Calu3 (cell line): ENCODE data around the gene STX12. TPM values are rescaled to one million over a fixed set of nuclear protein-coding genes. Genes with fewer than 3 reads are reported as not detected.
"Not testable (repeated sequence)": the region's sequence is repeated elsewhere in the genome, so short reads cannot be mapped to it uniquely, and the experiment has no call there.

Experiments used
- BruUV-seq: library from RNA; stranded (reverse); fragments of 400-500 nt; replicated peaks from 2 replicates; lab custom pipeline; 2021; lab: Mats Ljungman, UMichigan
- CTCF ChIA-PET: fragments of 300-600 bp; sonication (Branson Sonifier 250); formaldehyde crosslinking; loops from one replicate; lab custom pipeline; 2022; ENCODE audit warnings: antibody characterized with exemption; lab: Charles Lee
- DNase-seq: peaks from one replicate; pipeline ENCODE4 v3.0.0; 2022
- H3K27ac Mint-ChIP-seq: one replicate; pipeline ENCODE4 v1.8.0; 2022; ENCODE audit warnings: mixed read lengths; ENCODE audit not compliant: unreplicated experiment
- H3K27me3 Mint-ChIP-seq: one replicate; pipeline ENCODE4 v1.8.0; 2022; ENCODE audit warnings: mixed read lengths; ENCODE audit not compliant: unreplicated experiment
- H3K36me3 Mint-ChIP-seq: one replicate; pipeline ENCODE4 v1.8.0; 2022; ENCODE audit warnings: mild to moderate bottlenecking, moderate library complexity, mixed read lengths; ENCODE audit not compliant: insufficient read depth, unreplicated experiment
- H3K4me1 Mint-ChIP-seq: one replicate; pipeline ENCODE4 v1.8.0; 2022; ENCODE audit warnings: mild to moderate bottlenecking, low read depth, mixed read lengths; ENCODE audit not compliant: unreplicated experiment
- H3K4me3 Mint-ChIP-seq: one replicate; pipeline ENCODE4 v1.8.0; 2022; ENCODE audit warnings: mild to moderate bottlenecking, low read depth, moderate library complexity, mixed read lengths; ENCODE audit not compliant: unreplicated experiment
- H3K9me3 Mint-ChIP-seq: one replicate; pipeline ENCODE4 v1.8.0; 2022; ENCODE audit warnings: low read depth, mixed read lengths; ENCODE audit not compliant: unreplicated experiment
- CTCF ChIP-seq: fragments of 200-600 bp; IDR thresholded peaks from one replicate; pipeline ENCODE4 v1.8.0; 2022; ENCODE audit warnings: antibody characterized with exemption; ENCODE audit not compliant: unreplicated experiment
- intact Hi-C: fragments of 100-400 bp; cut with micrococcal nuclease; formaldehyde crosslinking; loops from one replicate; pipeline ENCODE4 v1.10.0; 2022; ENCODE audit not compliant: unreplicated experiment
- total RNA-seq: library from RNA; stranded (reverse); gene quantifications from 2 replicates; pipeline ENCODE4 v1.2.3, GENCODE V29; 2022

STX12 gene
- total RNA-seq, 1 experiment from 2014 or later: 23.4 TPM

- CTCF ChIA-PET: interaction anchor here (0.7 to 1.1 kb wide), 3 partner anchors 26 to 124 kb away, joined by 3 to 6 read pairs (median 4); partner anchors contain the start of genes PPP1R8 and XKR8
- no peak overlapping the region for H3K4me3 Mint-ChIP-seq
- intact Hi-C loops: no loop called here
- no peak for TF ChIP-seq CTCF
- H3K4me1 Mint-ChIP-seq: no peaks in the 10 kb centered on the region
- no peaks in the 10 kb centered on the region for H3K36me3 Mint-ChIP-seq
- BruUV-seq: no TSS peak
- peaks cover 13% of the 10 kb centered on the region for H3K27me3 Mint-ChIP-seq
- no peak overlapping the region for H3K27ac Mint-ChIP-seq
- no peak for DNase-seq
- no peaks in the 10 kb centered on the region for H3K9me3 Mint-ChIP-seq
Measured at GRCh38 chr1:27856561-27857343, 83.7 kb downstream of the STX12 start.

- H3K27ac Mint-ChIP-seq, H3K4me3 Mint-ChIP-seq, DNase-seq, H3K36me3 Mint-ChIP-seq, H3K9me3 Mint-ChIP-seq, intact Hi-C loops, BruUV-seq, H3K4me1 Mint-ChIP-seq: not testable (repeated sequence)
- CTCF ChIA-PET: interaction anchor here (0.6 to 1.1 kb wide), 5 partner anchors 27 to 247 kb away, joined by 3 to 4 read pairs (median 4); partner anchors contain the start of gene PPP1R8
- peaks cover 13% of the 10 kb centered on the region for H3K27me3 Mint-ChIP-seq
Measured at GRCh38 chr1:27857552-27857951, 84.5 kb downstream of the STX12 start.

DNA sequence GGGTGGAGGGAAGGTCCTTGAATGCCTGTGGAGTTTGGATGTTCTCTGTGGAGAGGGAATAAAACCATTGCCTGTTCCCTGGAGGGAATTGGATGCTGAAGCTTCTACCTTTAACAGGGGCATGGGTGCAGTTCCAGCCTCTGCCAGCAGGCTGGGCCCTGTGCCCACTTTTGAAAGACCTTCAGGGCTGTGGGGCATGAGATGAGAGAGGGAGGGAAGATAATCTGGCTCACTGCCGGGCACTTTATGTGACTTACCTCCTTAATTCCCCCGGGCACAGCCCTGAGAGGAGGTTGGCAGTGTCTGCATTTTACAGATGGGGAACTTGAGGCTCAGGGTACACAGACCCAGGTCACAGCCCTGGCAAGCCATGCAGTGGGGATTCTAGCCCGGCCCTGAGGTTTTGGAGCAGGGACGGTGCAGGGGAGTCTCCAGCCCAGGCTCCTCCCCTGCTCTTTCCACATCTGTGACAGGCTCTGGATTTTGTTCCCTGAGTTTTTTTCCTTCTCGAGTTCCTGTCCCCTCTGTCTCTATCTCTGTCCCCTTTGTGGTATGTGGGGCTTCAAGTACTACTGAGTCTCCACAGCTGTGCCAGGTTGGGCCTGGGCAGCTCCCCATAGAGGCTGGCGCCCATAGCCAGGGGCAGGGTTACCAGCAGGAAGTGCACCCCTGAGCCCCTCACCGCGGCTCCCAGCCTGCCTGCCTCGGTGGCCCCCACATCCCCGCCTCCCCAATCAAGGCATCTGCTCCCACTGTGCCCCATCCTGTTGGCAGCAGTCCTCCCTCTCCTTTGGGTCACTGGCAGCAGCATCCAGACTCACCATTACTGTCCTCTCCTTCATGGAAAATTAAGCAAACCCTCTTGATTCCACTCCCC is 85.3 kb downstream of the STX12 start:
- no peak overlapping the region for H3K27ac Mint-ChIP-seq
- intact Hi-C loops: loop anchor here (2.0 kb wide), 1 partner anchor 120 kb away; no protein-coding TSS in a partner anchor
- H3K27me3 Mint-ChIP-seq: peaks cover 13% of the 10 kb centered on the region
- peak; percentile 81 for DNase-seq
- H3K4me3 Mint-ChIP-seq: no peak overlapping the region
- BruUV-seq: no TSS peak
- CTCF ChIA-PET: interaction anchor here (0.6 to 1.1 kb wide), 5 partner anchors 28 to 246 kb away, joined by 3 to 4 read pairs (median 4); partner anchors contain the start of gene PPP1R8
- no peaks in the 10 kb centered on the region for H3K4me1 Mint-ChIP-seq
- H3K36me3 Mint-ChIP-seq: no peaks in the 10 kb centered on the region
- H3K9me3 Mint-ChIP-seq: no peaks in the 10 kb centered on the region
- TF ChIP-seq CTCF: peak; percentile 85

GRCh38 chr1:27858949-27859576 is 86.0 kb downstream of the STX12 start:
- no peaks in the 10 kb centered on the region for H3K9me3 Mint-ChIP-seq
- DNase-seq: no peak
- no peak overlapping the region for H3K27ac Mint-ChIP-seq
- no peak overlapping the region for H3K4me3 Mint-ChIP-seq
- intact Hi-C loops: loop anchor here (2.0 kb wide), 1 partner anchor 120 kb away; no protein-coding TSS in a partner anchor
- CTCF ChIA-PET: no interaction called here
- peaks cover 13% of the 10 kb centered on the region for H3K27me3 Mint-ChIP-seq
- TF ChIP-seq CTCF: no peak
- no peaks in the 10 kb centered on the region for H3K36me3 Mint-ChIP-seq
- BruUV-seq: no TSS peak
- H3K4me1 Mint-ChIP-seq: no peaks in the 10 kb centered on the region
